ENCODE measurements around the gene PSKH1.

PSKH1 gene

GRCh38 chr16:67883872-67884261 is 9.2 kb upstream of the PSKH1 start:
- POLR2A ChIA-PET, result interaction anchor here (0.6 to 2.4 kb wide), 5 partner anchors 9 to 51 kb away, joined by 3 to 16 read pairs (median 4); partner anchors contain the start of genes EDC4, NUTF2 and PSKH1
- CTCF ChIA-PET, result interaction anchor here (0.6 to 4.2 kb wide), 38 partner anchors 8 to 404 kb away, joined by 3 to 62 read pairs (median 5); partner anchors contain the start of genes EDC4, NUTF2, PSKH1 and PSMB10
- Histone ChIP-seq H3K4me3 (ENCODE audit: low read depth, low read length) (no peak overlapping the region), H3K27ac (ENCODE audit: extremely low read depth, low read depth, low read length) (no peak overlapping the region), H3K4me1 (ENCODE audit: control insufficient read depth, insufficient read depth, low read length) (peaks cover 3% of the 10 kb centered on the region; the same call in 1 of the 2 replicates), H3K36me3 (ENCODE audit: control insufficient read depth in 2 of 2, insufficient read depth in 1 of 2, low read length in 2 of 2) (peaks cover 0 to 68% of the 10 kb centered on the region in 2 experiments; a peak in 1 of 3 replicates), H3K9me3 (ENCODE audit: control insufficient read depth, insufficient read depth, low read depth, low read length) (no peaks in the 10 kb centered on the region)
- TF ChIP-seq ZNF133 (tag by site-specific recombination; IDR thresholded peaks at IDR 0.05) (no peak), ZNF248 (tag by site-specific recombination; IDR thresholded peaks at IDR 0.05) (no peak), INSM2 (tag by site-specific recombination; IDR thresholded peaks at IDR 0.05) (no peak), ZNF677 (tag by site-specific recombination; IDR thresholded peaks at IDR 0.05) (no peak), ZSCAN30 (tag by site-specific recombination; IDR thresholded peaks at IDR 0.05) (no peak), ZNF596 (tag by site-specific recombination; IDR thresholded peaks at IDR 0.05) (no peak), ZNF184 (tag by site-specific recombination; IDR thresholded peaks at IDR 0.05) (no peak), CTCF (tag by site-specific recombination; IDR thresholded peaks at IDR 0.05) (peak; percentile 94), ZNF660 (tag by site-specific recombination; IDR thresholded peaks at IDR 0.05) (no peak), ZNF391 (tag by site-specific recombination; IDR thresholded peaks at IDR 0.05; ENCODE audit: borderline replicate concordance, low read depth) (no peak), ATF2 (tag by site-specific recombination; IDR thresholded peaks at IDR 0.05; ENCODE audit: low read depth) (no peak), ZNF621 (tag by site-specific recombination; IDR thresholded peaks at IDR 0.05) (no peak), ZSCAN18 (tag by site-specific recombination; IDR thresholded peaks at IDR 0.05) (no peak), YY2 (tag by site-specific recombination; IDR thresholded peaks at IDR 0.05) (no peak), ZNF16 (tag by site-specific recombination; IDR thresholded peaks at IDR 0.05; ENCODE audit: low read depth) (no peak), ZNF23 (tag by site-specific recombination; IDR thresholded peaks at IDR 0.05; ENCODE audit: borderline replicate concordance) (no peak), KLF17 (tag by site-specific recombination; IDR thresholded peaks at IDR 0.05) (0 out of 2 replicates have a peak, but pooled peaks have one; percentile 21), ZNF580 (tag by site-specific recombination; IDR thresholded peaks at IDR 0.05) (no peak), ZNF416 (tag by site-specific recombination; IDR thresholded peaks at IDR 0.05) (no peak), ZNF24 (tag by site-specific recombination; IDR thresholded peaks at IDR 0.05) (no peak), SP7 (tag by site-specific recombination; IDR thresholded peaks at IDR 0.05) (no peak), ZNF26 (tag by site-specific recombination; IDR thresholded peaks at IDR 0.05) (no peak), HOXC10 (CRISPR knock-in tag; IDR thresholded peaks at IDR 0.05) (no peak), PRDM10 (tag by site-specific recombination; IDR thresholded peaks at IDR 0.05) (0 out of 2 replicates have a peak, but pooled peaks have one; percentile 12), ZNF555 (tag by site-specific recombination; conservative IDR thresholded peaks at IDR 0.05) (no peak)
